Endothelial cell of umbilical vein (primary cell): ENCODE results near the gene PTPRT. TPM values are rescaled to one million over a fixed set of nuclear protein-coding genes. Genes with fewer than 3 reads are reported as not detected.

Experiments used
- BruUV-seq: library from RNA; stranded (reverse); fragments of 400-500 nt; replicated peaks from 2 replicates; lab custom pipeline; 2021; lab: Mats Ljungman, UMichigan
- CTCF ChIA-PET: fragments of 300-600, 350-600 bp; sonication (Branson Sonifier 250); formaldehyde crosslinking; loops from one replicate; lab custom pipeline; 2021; ENCODE audit warnings: antibody characterized with exemption, inconsistent platforms; lab: Charles Lee
- POLR2A ChIA-PET: fragments of 300-600, 350-600 bp; sonication (Branson Sonifier 250); formaldehyde crosslinking; loops from one replicate; lab custom pipeline; 2021; ENCODE audit warnings: antibody characterized with exemption, inconsistent platforms; lab: Charles Lee
- DNase-seq: peaks from one replicate; pipeline ENCODE4 v3.0.0-alpha.2; 2011; ENCODE audit warnings: low read depth, low spot score
- FAIRE-seq: peaks from 2 replicates; lab custom pipeline; 2011; peaks lifted over from hg19 to GRCh38; lab: Jason Lieb, UNC
- H2AFZ ChIP-seq: 2 replicates; pipeline ENCODE4 v1.6.0; 2012; ENCODE audit warnings: low read depth, low read length, control low read depth, inconsistent platforms
- H3K27ac ChIP-seq: 2 replicates; pipeline ENCODE4 v1.5.1; 2011; ENCODE audit warnings: low read depth, mild to moderate bottlenecking, control low read depth, low read length, moderate library complexity; ENCODE audit not compliant: insufficient read depth
- H3K27me3 ChIP-seq, 2 experiments: 2 replicates each; pipeline versions ENCODE4 v1.6.0 to v1.6.1; 2011; ENCODE audit warnings: low read length in 2 of 2, mixed read lengths in 1 of 2; ENCODE audit not compliant: control insufficient read depth in 2 of 2, insufficient read depth in 2 of 2
- H3K36me3 ChIP-seq, 2 experiments: 2 replicates in 1 of 2; 3 replicates in 1 of 2; pipeline ENCODE4 v1.5.1; 2011; ENCODE audit warnings: low read length in 2 of 2, mild to moderate bottlenecking in 1 of 2, moderate library complexity in 1 of 2; ENCODE audit not compliant: control insufficient read depth in 2 of 2, insufficient read depth in 2 of 2; ENCODE audit errors: extremely low read depth in 1 of 2
- H3K4me1 ChIP-seq: 3 replicates; pipeline ENCODE4 v1.5.1; 2011; ENCODE audit warnings: mild to moderate bottlenecking, low read length; ENCODE audit not compliant: control insufficient read depth, insufficient read depth; ENCODE audit errors: extremely low read depth
- H3K4me2 ChIP-seq: 2 replicates; pipeline ENCODE4 v1.6.1; 2011; ENCODE audit warnings: low read length, control low read depth, mixed read lengths; ENCODE audit not compliant: insufficient read depth
- H3K4me3 ChIP-seq, 3 experiments: fragments of 200-600 bp in 1 of 3; sonication (generic), shearing (Covaris generic) in 1 of 3; replicated peaks in 1 of 3; 2 replicates each; pipeline ENCODE4 v1.5.1; 2011 to 2016; ENCODE audit warnings: control low read depth in 3 of 3, low read length in 3 of 3, mild to moderate bottlenecking in 2 of 3, inconsistent platforms in 1 of 3, low read depth in 1 of 3, moderate library complexity in 1 of 3; ENCODE audit not compliant: insufficient read depth in 1 of 3
- H3K79me2 ChIP-seq: 2 replicates; pipeline ENCODE4 v1.6.0; 2012; ENCODE audit warnings: low read length, inconsistent platforms; ENCODE audit not compliant: control insufficient read depth, insufficient read depth
- H3K9ac ChIP-seq: replicated peaks from 2 replicates; pipeline ENCODE3; 2011; ENCODE audit warnings: low read length, control low read depth; ENCODE audit not compliant: insufficient read depth; ENCODE audit errors: extremely low read depth
- H3K9me1 ChIP-seq: replicated peaks from 3 replicates; pipeline ENCODE4 v1.6.0; 2011; ENCODE audit warnings: mild to moderate bottlenecking, low read length; ENCODE audit not compliant: control insufficient read depth, insufficient read depth; ENCODE audit errors: extremely low read depth
- H3K9me3 ChIP-seq: replicated peaks from 2 replicates; pipeline ENCODE4 v1.5.1; 2012; ENCODE audit warnings: low read length, inconsistent platforms; ENCODE audit not compliant: control insufficient read depth, insufficient read depth
- H4K20me1 ChIP-seq: replicated peaks from 2 replicates; pipeline ENCODE3; 2011; ENCODE audit warnings: mild to moderate bottlenecking, low read length; ENCODE audit not compliant: control insufficient read depth, insufficient read depth; ENCODE audit errors: extremely low read depth
- CTCF ChIP-seq, 2 donors: IDR thresholded peaks; 1 replicate in 1 of 2; 2 replicates in 1 of 2; pipeline ENCODE4 v1.5.1; 2011; ENCODE audit warnings: low read length in 2 of 2, mild to moderate bottlenecking in 2 of 2, moderate library complexity in 2 of 2, control low read depth in 1 of 2, inconsistent platforms in 1 of 2, low read depth in 1 of 2; ENCODE audit not compliant: insufficient read depth in 1 of 2; ENCODE audit errors: extremely low read depth in 1 of 2
- EZH2 ChIP-seq: IDR thresholded peaks from 2 replicates; pipeline ENCODE4 v1.6.1; 2012; ENCODE audit warnings: borderline replicate concordance, low read depth, mild to moderate bottlenecking, moderate library complexity, low read length, inconsistent platforms; ENCODE audit not compliant: severe bottlenecking
- FOS ChIP-seq: IDR thresholded peaks from 2 replicates; pipeline ENCODE4 v1.6.1; 2011; ENCODE audit warnings: mild to moderate bottlenecking, low read length, moderate library complexity, borderline replicate concordance; ENCODE audit not compliant: insufficient read depth
- GATA2 ChIP-seq: IDR thresholded peaks from 2 replicates; pipeline ENCODE4 v1.7.0; 2011; ENCODE audit warnings: low read depth, mild to moderate bottlenecking, moderate library complexity, mixed read lengths, low read length; ENCODE audit not compliant: insufficient read length, insufficient read depth
- MAX ChIP-seq: IDR thresholded peaks from 2 replicates; pipeline ENCODE4 v1.6.1; 2011; ENCODE audit not compliant: insufficient read depth, insufficient read length
- MYC ChIP-seq: IDR thresholded peaks from one replicate; pipeline ENCODE4 v1.6.1; 2011; ENCODE audit warnings: mild to moderate bottlenecking, low read depth, low read length
- POLR2A ChIP-seq: IDR thresholded peaks from 2 replicates; pipeline ENCODE4 v1.6.1; 2012; ENCODE audit warnings: low read depth, mild to moderate bottlenecking, control low read depth, low read length
- POLR2AphosphoS5 ChIP-seq: IDR thresholded peaks from 2 replicates; pipeline ENCODE4 v1.6.1; 2012; ENCODE audit warnings: low read depth, mild to moderate bottlenecking, control low read depth, low read length, moderate library complexity; ENCODE audit not compliant: insufficient read depth
- dilution Hi-C: fragments of 300-500 bp; cut with MboI; formaldehyde crosslinking; loops from one replicate; pipeline ENCODE4 v1.15.0; 2019; ENCODE audit warnings: low sequenced_read_pairs; ENCODE audit not compliant: extremely low pct_ligation_motif_present
- intact Hi-C: fragments of 100-400 bp; cut with micrococcal nuclease; formaldehyde crosslinking; loops from one replicate; pipeline ENCODE4 v1.10.0; 2022
- polyA plus RNA-seq, 4 experiments: library from polyadenylated mRNA; depleted of rRNA in 3 of 4; stranded (reverse) in 3 of 4; unstranded in 1 of 4; fragments of >200 nt; gene quantifications; 2 replicates each; pipeline versions ENCODE4 v1.2.1 to v1.2.3, GENCODE V29; 2011 to 2012; ENCODE audit warnings: missing spikeins in 1 of 4
- total RNA-seq: library from RNA; stranded (reverse); gene quantifications from 2 replicates; pipeline ENCODE4 v1.2.3, GENCODE V29; 2021

The PTPRT gene
- total and polyA plus RNA-seq, 2 donors (not counting 3 experiments of a cell fraction or from before 2014, with no cell fraction given), result not detected

- H3K9me1 ChIP-seq, result no peaks in the 10 kb centered on the region
- no peak overlapping the region for H3K9ac ChIP-seq
- ChIA-PET CTCF (no interaction called here), POLR2A (no interaction called here)
- dilution Hi-C loops (no loop called here), intact Hi-C loops (no loop called here)
- TF ChIP-seq CTCF (IDR thresholded peaks at IDR 0.05; ENCODE audit: extremely low read depth in 1 of 2, insufficient read depth in 1 of 2, low read depth in 1 of 2, low read length in 2 of 2), result no peak
- no peak for TF ChIP-seq MYC
- no peak for TF ChIP-seq MAX
- TF ChIP-seq GATA2, result no peak
- no peak for TF ChIP-seq EZH2
- no peak for TF ChIP-seq POLR2A
- no peak for TF ChIP-seq POLR2AphosphoS5
- TF ChIP-seq FOS, result no peak
- no peaks in the 10 kb centered on the region for H3K4me1 ChIP-seq
- DNase-seq, result no peak
- no peak overlapping the region for H3K27ac ChIP-seq
- H3K27me3 ChIP-seq, result no peaks in the 10 kb centered on the region
- BruUV-seq, result no TSS peak
- no peak overlapping the region for H2AFZ ChIP-seq
- no peak overlapping the region for H3K4me3 ChIP-seq
- H3K36me3 ChIP-seq, result no peaks in the 10 kb centered on the region
- FAIRE-seq, result no peak
- H3K4me2 ChIP-seq, result no peak overlapping the region
- H3K9me3 ChIP-seq, result peaks cover 2% of the 10 kb centered on the region
- no peaks in the 10 kb centered on the region for H3K79me2 ChIP-seq
- no peaks in the 10 kb centered on the region for H4K20me1 ChIP-seq
Observed at GRCh38 chr20:42441196-42441863, 748.4 kb downstream of the PTPRT start.
